Mesenchymal stem cell (in vitro differentiated cells and primary cell): ENCODE results near the gene CECR2.

Experiments
- DNase-seq: peaks from one replicate; pipeline ENCODE4 v3.0.0-alpha.2; 2013
- H2AFZ ChIP-seq: one replicate; pipeline ENCODE4 v1.6.1; 2013; ENCODE audit warnings: low read depth, mild to moderate bottlenecking, control low read depth, inconsistent platforms, low read length, moderate library complexity
- H2AK5ac ChIP-seq: 2 replicates; pipeline ENCODE4 v1.6.1; 2013; ENCODE audit warnings: low read length, moderate library complexity, mild to moderate bottlenecking, inconsistent platforms; ENCODE audit not compliant: severe bottlenecking
- H2BK120ac ChIP-seq: one replicate; pipeline ENCODE4 v1.6.1; 2013; ENCODE audit warnings: low read depth, mild to moderate bottlenecking, inconsistent platforms, low read length, moderate library complexity
- H2BK12ac ChIP-seq, 2 experiments: one replicate each; pipeline ENCODE4 v1.6.1; 2013; ENCODE audit warnings: inconsistent platforms in 2 of 2, low read length in 2 of 2, mild to moderate bottlenecking in 2 of 2, moderate library complexity in 2 of 2, control low read depth in 1 of 2
- H2BK15ac ChIP-seq: one replicate; pipeline ENCODE4 v1.6.1; 2013; ENCODE audit warnings: mild to moderate bottlenecking, low read depth, inconsistent platforms; ENCODE audit not compliant: poor library complexity, severe bottlenecking
- H2BK5ac ChIP-seq: 2 replicates; pipeline ENCODE4 v1.6.1; 2013; ENCODE audit warnings: low read depth, mild to moderate bottlenecking, low read length, control low read depth, inconsistent platforms; ENCODE audit not compliant: poor library complexity, severe bottlenecking
- H3K14ac ChIP-seq, 2 experiments: one replicate each; pipeline ENCODE4 v1.6.1; 2013; ENCODE audit warnings: inconsistent platforms in 2 of 2, low read length in 2 of 2, control low read depth in 1 of 2, mild to moderate bottlenecking in 1 of 2, moderate library complexity in 1 of 2
- H3K18ac ChIP-seq, 2 experiments: one replicate each; pipeline ENCODE4 v1.6.1; 2013; ENCODE audit warnings: inconsistent platforms in 2 of 2, low read length in 2 of 2, control low read depth in 1 of 2, low read depth in 1 of 2, mild to moderate bottlenecking in 1 of 2
- H3K23ac ChIP-seq, 2 experiments: one replicate each; pipeline ENCODE4 v1.6.1; 2013; ENCODE audit warnings: inconsistent platforms in 2 of 2, low read length in 2 of 2, mild to moderate bottlenecking in 2 of 2, moderate library complexity in 2 of 2, control low read depth in 1 of 2
- H3K27ac ChIP-seq: 2 replicates; pipeline ENCODE4 v1.5.1; 2013; ENCODE audit warnings: mild to moderate bottlenecking, moderate library complexity, low read length, control low read depth, inconsistent platforms; ENCODE audit not compliant: poor library complexity, severe bottlenecking
- H3K27me3 ChIP-seq, 2 experiments: 2 replicates each; pipeline versions ENCODE4 v1.6.1 to v1.7.0; 2013; ENCODE audit warnings: low read length in 2 of 2, mild to moderate bottlenecking in 2 of 2, moderate library complexity in 2 of 2, control low read depth in 1 of 2, inconsistent platforms in 1 of 2; ENCODE audit not compliant: control insufficient read depth in 1 of 2, insufficient read depth in 1 of 2
- H3K36me3 ChIP-seq, 2 experiments: 2 replicates each; pipeline versions ENCODE4 v1.6.1 to v1.7.0; 2013; ENCODE audit warnings: low read length in 2 of 2, control low read depth in 1 of 2, inconsistent platforms in 1 of 2, low read depth in 1 of 2, mild to moderate bottlenecking in 1 of 2; ENCODE audit not compliant: insufficient read depth in 2 of 2, control insufficient read depth in 1 of 2
- H3K4ac ChIP-seq, 2 experiments: one replicate each; pipeline ENCODE4 v1.6.1; 2013; ENCODE audit warnings: inconsistent platforms in 2 of 2, low read length in 2 of 2, mild to moderate bottlenecking in 2 of 2, moderate library complexity in 2 of 2, control low read depth in 1 of 2, low read depth in 1 of 2
- H3K4me1 ChIP-seq: 2 replicates; pipeline ENCODE4 v1.6.1; 2013; ENCODE audit warnings: low read depth, low read length, control low read depth; ENCODE audit not compliant: control insufficient read depth, insufficient read depth
- H3K4me2 ChIP-seq: 2 replicates; pipeline ENCODE4 v1.6.1; 2013; ENCODE audit warnings: low read length, mild to moderate bottlenecking, inconsistent platforms; ENCODE audit not compliant: poor library complexity, severe bottlenecking
- H3K4me3 ChIP-seq, 2 experiments: 2 replicates each; pipeline versions ENCODE4 v1.5.1 to v1.7.0; 2013; ENCODE audit warnings: low read length in 2 of 2, mild to moderate bottlenecking in 2 of 2, control low read depth in 1 of 2, low read depth in 1 of 2; ENCODE audit not compliant: insufficient read depth in 1 of 2
- H3K79me1 ChIP-seq: replicated peaks from 2 replicates; pipeline ENCODE4 v1.6.1; 2013; ENCODE audit warnings: mild to moderate bottlenecking, control low read depth, low read length, inconsistent platforms; ENCODE audit not compliant: poor library complexity, severe bottlenecking
- H3K9ac ChIP-seq: 2 replicates; pipeline ENCODE4 v1.7.0; 2013; ENCODE audit warnings: mild to moderate bottlenecking, low read length, moderate library complexity
- H3K9me3 ChIP-seq: 2 replicates; pipeline ENCODE4 v1.7.0; 2013; ENCODE audit warnings: mild to moderate bottlenecking, low read length; ENCODE audit not compliant: control insufficient read depth
- H4K8ac ChIP-seq: one replicate; pipeline ENCODE4 v1.6.1; 2013; ENCODE audit warnings: inconsistent platforms, mild to moderate bottlenecking, low read length, moderate library complexity
- H4K91ac ChIP-seq: one replicate; pipeline ENCODE4 v1.6.1; 2013; ENCODE audit warnings: mild to moderate bottlenecking, low read length, inconsistent platforms
- WGBS: methylation state at CpG from one replicate; pipeline ENCODE4 v1.1.7; 2013; ENCODE audit warnings: mixed read lengths; 5-methylcytosine and 5-hydroxymethylcytosine counted together

Gene CECR2

GRCh38 chr22:17576470-17576869, 207.2 kb downstream of the CECR2 start:
- Histone ChIP-seq H3K14ac (peak overlapping the region in 1 of 2 experiments; percentile 12), H2BK5ac (no peak overlapping the region), H2AFZ (no peak overlapping the region), H3K4me1 (peaks cover 7% of the 10 kb centered on the region), H3K9ac (no peak overlapping the region), H3K4me3 (no peak overlapping the region), H4K91ac (no peak overlapping the region), H3K27me3 (peaks cover 4 to 6% of the 10 kb centered on the region in 2 experiments), H3K4ac (no peak overlapping the region), H2AK5ac (no peak overlapping the region), H2BK120ac (no peak overlapping the region), H3K9me3 (no peaks in the 10 kb centered on the region), H3K79me1 (no peaks in the 10 kb centered on the region), H3K18ac (no peak overlapping the region), H3K36me3 (no peaks in the 10 kb centered on the region), H2BK15ac (no peak overlapping the region), H3K4me2 (no peak overlapping the region), H3K27ac (peak overlapping the region; percentile 41), H2BK12ac (no peak overlapping the region), H4K8ac (no peak overlapping the region), H3K23ac (no peak overlapping the region)
- 64% methylated on average over 6 of the region's 6 CpGs for WGBS
- peak; percentile 28 for DNase-seq

DNA sequence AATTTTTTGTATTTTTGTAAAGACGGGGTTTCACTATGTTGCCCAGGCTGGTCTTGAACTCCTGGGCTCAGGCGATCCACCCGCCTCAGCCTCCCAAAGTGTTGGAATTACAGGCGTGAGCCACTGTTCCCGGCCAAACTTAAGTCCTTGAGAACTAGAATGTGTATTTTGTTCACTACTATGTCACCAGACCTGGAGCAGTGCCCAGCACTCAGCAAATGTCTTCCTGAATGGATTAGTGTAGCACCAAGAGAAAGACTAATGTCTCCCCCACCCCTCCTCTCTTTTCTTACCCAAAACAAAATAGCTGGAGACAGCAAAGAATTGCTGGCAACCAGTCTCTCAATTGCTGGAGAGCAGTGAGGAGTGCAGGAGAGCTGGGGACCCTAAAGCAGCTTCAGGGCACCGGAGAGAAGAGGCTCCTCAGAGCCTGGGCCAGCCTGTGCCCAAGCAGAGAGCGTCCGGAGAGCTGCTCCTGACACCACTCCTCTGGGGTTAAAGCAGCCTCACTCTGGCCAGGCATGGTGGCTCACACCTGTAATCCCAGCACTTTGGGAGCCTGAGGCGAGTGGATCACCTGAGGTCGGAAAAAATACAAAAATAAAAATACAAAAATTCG, 209.0 kb downstream of the CECR2 start:
- H3K79me1 ChIP-seq, result no peaks in the 10 kb centered on the region
- no peak overlapping the region for H3K9ac ChIP-seq
- H2AK5ac ChIP-seq, result no peak overlapping the region
- no peak overlapping the region for H3K4ac ChIP-seq
- DNase-seq, result peak; percentile 36
- no peak overlapping the region for H2BK15ac ChIP-seq
- WGBS, result 90% methylated on average over 11 of the region's 11 CpGs
- H3K23ac ChIP-seq, result no peak overlapping the region
- no peak overlapping the region for H3K14ac ChIP-seq
- H3K4me1 ChIP-seq, result peaks cover 6% of the 10 kb centered on the region
- no peak overlapping the region for H2BK120ac ChIP-seq
- H3K27me3 ChIP-seq, result peaks cover 4 to 5% of the 10 kb centered on the region in 2 experiments
- no peak overlapping the region for H3K27ac ChIP-seq
- no peak overlapping the region for H3K4me3 ChIP-seq
- H2BK12ac ChIP-seq, result no peak overlapping the region
- no peak overlapping the region for H4K91ac ChIP-seq
- H3K18ac ChIP-seq, result no peak overlapping the region
- H3K4me2 ChIP-seq, result no peak overlapping the region
- no peak overlapping the region for H4K8ac ChIP-seq
- H2BK5ac ChIP-seq, result no peak overlapping the region
- H2AFZ ChIP-seq, result no peak overlapping the region
- H3K36me3 ChIP-seq, result no peaks in the 10 kb centered on the region
- H3K9me3 ChIP-seq, result no peaks in the 10 kb centered on the region

DNA sequence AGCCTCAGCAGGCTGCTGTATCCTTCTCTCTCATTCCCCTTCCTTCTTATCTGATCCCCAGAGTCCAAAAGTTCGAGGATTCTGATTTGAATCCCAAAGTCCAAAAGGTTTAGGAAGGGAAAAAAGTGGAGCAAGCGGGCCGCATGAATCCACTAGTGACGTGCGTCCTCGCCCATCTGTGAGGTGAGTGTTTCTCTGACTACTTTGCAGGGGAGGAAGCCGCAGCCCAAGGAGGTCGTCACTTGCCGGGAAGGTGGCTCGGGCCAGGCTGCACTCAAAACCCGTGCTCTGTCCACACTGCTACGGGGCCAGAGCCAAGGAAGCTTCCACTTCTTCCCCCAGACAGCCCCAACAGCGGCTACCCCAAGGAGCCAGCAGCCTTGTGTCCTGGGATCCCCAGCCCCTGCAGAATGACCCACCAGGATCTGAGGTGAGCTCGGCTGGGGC, 210.3 kb downstream of the CECR2 start:
- H4K8ac ChIP-seq, result no peak overlapping the region
- no peak overlapping the region for H2BK15ac ChIP-seq
- no peak overlapping the region for H3K27ac ChIP-seq
- no peak overlapping the region for H3K4me2 ChIP-seq
- no peak overlapping the region for H2BK5ac ChIP-seq
- H2BK12ac ChIP-seq, result no peak overlapping the region
- H2AFZ ChIP-seq, result no peak overlapping the region
- H2BK120ac ChIP-seq, result no peak overlapping the region
- no peak overlapping the region for H3K9ac ChIP-seq
- H4K91ac ChIP-seq, result no peak overlapping the region
- H3K4me3 ChIP-seq, result no peak overlapping the region
- no peak for DNase-seq
- no peak overlapping the region for H3K4ac ChIP-seq
- no peaks in the 10 kb centered on the region for H3K9me3 ChIP-seq
- H3K18ac ChIP-seq, result no peak overlapping the region
- H3K14ac ChIP-seq, result no peak overlapping the region
- H3K79me1 ChIP-seq, result no peaks in the 10 kb centered on the region
- 92% methylated on average over 13 of the region's 14 CpGs for WGBS
- no peaks in the 10 kb centered on the region for H3K27me3 ChIP-seq
- H3K36me3 ChIP-seq, result no peaks in the 10 kb centered on the region
- H3K23ac ChIP-seq, result no peak overlapping the region
- H3K4me1 ChIP-seq, result peaks cover 6% of the 10 kb centered on the region
- no peak overlapping the region for H2AK5ac ChIP-seq

- Histone ChIP-seq H3K4me2 (no peak overlapping the region), H3K27ac (no peak overlapping the region), H3K9ac (no peak overlapping the region), H3K27me3 (no peaks in the 10 kb centered on the region), H3K14ac (no peak overlapping the region), H4K8ac (no peak overlapping the region), H3K23ac (no peak overlapping the region), H3K4ac (no peak overlapping the region), H4K91ac (no peak overlapping the region), H2BK120ac (no peak overlapping the region), H3K9me3 (no peaks in the 10 kb centered on the region), H3K4me1 (peaks cover 6% of the 10 kb centered on the region), H2AFZ (no peak overlapping the region), H3K4me3 (no peak overlapping the region), H2BK12ac (no peak overlapping the region), H3K79me1 (no peaks in the 10 kb centered on the region), H3K36me3 (no peaks in the 10 kb centered on the region), H2BK15ac (no peak overlapping the region), H3K18ac (no peak overlapping the region), H2BK5ac (no peak overlapping the region), H2AK5ac (no peak overlapping the region)
- no peak for DNase-seq
- WGBS, result 81% methylated on average over 15 of the region's 15 CpGs
Measured at GRCh38 chr22:17580441-17581031, 211.3 kb downstream of the CECR2 start.
